A549 (cell line): ENCODE results near the gene ADAMTS2. TPM values are rescaled to one million over a fixed set of nuclear protein-coding genes. Genes with fewer than 3 reads are reported as not detected.

Source experiments
- ATAC-seq, 2 experiments: fragments of 200-7000 bp in 1 of 2; fragments of >200 bp in 1 of 2; cut with Nextera tagmentation in 1 of 2; cut with Tn5 transposase in 1 of 2; 3 replicates each; pipeline versions ENCODE4 v1.8.0 to v1.9.1; 2018 to 2020; ENCODE audit warnings: mild to moderate bottlenecking in 1 of 2, moderate library complexity in 1 of 2
- CTCF ChIA-PET: fragments of 300-600 bp; sonication (Branson Sonifier 250); formaldehyde crosslinking; extraction: SDS; loops from one replicate; lab custom pipeline; 2021; ENCODE audit warnings: antibody characterized with exemption, inconsistent platforms; lab: Yijun Ruan, JAX
- POLR2A ChIA-PET: fragments of 350-600 bp; formaldehyde crosslinking; extraction: SDS; loops from one replicate; lab custom pipeline; 2021; ENCODE audit warnings: antibody characterized with exemption, inconsistent platforms; lab: Yijun Ruan, JAX
- DNase-seq, 2 experiments: peaks; one replicate each; pipeline versions ENCODE4 v3.0.0 to v3.0.0-alpha.2; 2011 to 2016; ENCODE audit warnings: low read depth in 1 of 2, low spot score in 1 of 2
- FAIRE-seq: peaks from 2 replicates; lab custom pipeline; 2011; peaks lifted over from hg19 to GRCh38; lab: Jason Lieb, UNC
- H3K27ac ChIP-seq, 2 experiments: fragments of >200 bp; sonication (Bioruptor Twin); formaldehyde crosslinking; 3 replicates each; pipeline ENCODE4 v1.5.1; 2016 to 2017
- H3K4me1 ChIP-seq: fragments of >200 bp; sonication (Bioruptor Twin); formaldehyde crosslinking; 3 replicates; pipeline ENCODE4 v1.6.1; 2016
- H3K4me2 ChIP-seq: fragments of >200 bp; sonication (Bioruptor Twin); formaldehyde crosslinking; 3 replicates; pipeline ENCODE4 v1.6.1; 2016
- H3K4me3 ChIP-seq: fragments of >200 bp; sonication (Bioruptor Twin); formaldehyde crosslinking; 3 replicates; pipeline ENCODE4 v1.5.1; 2016
- H3K9me3 ChIP-seq: fragments of >200 bp; sonication (Bioruptor Twin); formaldehyde crosslinking; 3 replicates; pipeline ENCODE4 v1.6.1; 2016
- CHD4 ChIP-seq: fragments of 200-600 bp; sonication (generic); IDR thresholded peaks from 2 replicates; pipeline ENCODE4 v1.6.1; 2016; ENCODE audit warnings: antibody characterized with exemption, mild to moderate bottlenecking, borderline replicate concordance
- FOSL2 ChIP-seq, 2 experiments: fragments of 450-650 bp in 1 of 2; fragments of >200 bp in 1 of 2; sonication (Bioruptor Twin) in 1 of 2; formaldehyde crosslinking; IDR thresholded peaks; 2 replicates each; pipeline versions ENCODE4 v1.5.0 to v1.6.1; 2016 to 2020; ENCODE audit warnings: mild to moderate bottlenecking in 1 of 2, moderate library complexity in 1 of 2
- HOXB5 ChIP-seq: fragments of 250-450 bp; sonication (Bioruptor Pico); IDR thresholded peaks from 2 replicates; pipeline ENCODE4 v1.5.0; 2020; ENCODE audit warnings: mild to moderate bottlenecking, moderate library complexity
- MYC ChIP-seq: IDR thresholded peaks from 2 replicates; pipeline ENCODE4 v1.6.1; 2012; ENCODE audit warnings: mild to moderate bottlenecking, inconsistent platforms, low read length, improper control_type of control experiment, borderline replicate concordance
- NR3C1 ChIP-seq: fragments of >200 bp; sonication (Bioruptor Twin); formaldehyde crosslinking; IDR thresholded peaks from 3 replicates; pipeline ENCODE4 v1.6.1; 2017
- RCOR1 ChIP-seq: fragments of 150-350 bp; IDR thresholded peaks from 2 replicates; pipeline ENCODE4 v1.6.1; 2014; ENCODE audit warnings: antibody characterized with exemption, low read length, low read depth
- RFX5 ChIP-seq: fragments of 450-650 bp; IDR thresholded peaks from 2 replicates; pipeline ENCODE4 v1.7.1; 2014; ENCODE audit warnings: antibody characterized with exemption, mild to moderate bottlenecking, moderate library complexity
- SMC3 ChIP-seq: fragments of >200 bp; sonication (Bioruptor Twin); formaldehyde crosslinking; IDR thresholded peaks from 3 replicates; pipeline ENCODE4 v1.6.1; 2018; ENCODE audit warnings: inconsistent platforms
- SREBF2 ChIP-seq: fragments of 450-650 bp; IDR thresholded peaks from 2 replicates; pipeline ENCODE4 v1.6.1; 2014; ENCODE audit warnings: mild to moderate bottlenecking, moderate library complexity
- ZC3H11A ChIP-seq: fragments of 450-650 bp; IDR thresholded peaks from 2 replicates; pipeline ENCODE4 v1.6.1; 2014; ENCODE audit warnings: antibody characterized with exemption, mild to moderate bottlenecking
- WGBS: methylation state at CpG from one replicate; pipeline ENCODE4 v1.1.6; 2017; ENCODE audit errors: missing lambda C conversion rate; 5-methylcytosine and 5-hydroxymethylcytosine counted together
- polyA plus RNA-seq, 4 experiments: library from polyadenylated mRNA; depleted of rRNA in 3 of 4; stranded (reverse); fragments of >200 nt; fragmentation: RNase III in 1 of 4; extraction: RNeasy Plus Mini Kit Qiagen cat#74134 plus additional on column Dnase treatment in 1 of 4; gene quantifications; 2 replicates in 3 of 4; 3 replicates in 1 of 4; pipeline ENCODE4 v1.2.3, GENCODE V29; 2011 to 2017
- TF ChIP-seq, protein P1 (sequence below): IDR thresholded peaks from 2 replicates; pipeline ENCODE4 v1.6.1; 2012
- TF ChIP-seq, protein P2 (sequence below): fragments of 250-450 bp; sonication (Bioruptor Pico); IDR thresholded peaks from 2 replicates; pipeline ENCODE4 v1.5.0; 2021; ENCODE audit warnings: mild to moderate bottlenecking, moderate library complexity, borderline replicate concordance
- TF ChIP-seq, protein P3 (sequence below): fragments of 200-600 bp; sonication (generic); IDR thresholded peaks from 2 replicates; pipeline ENCODE4 v1.6.1; 2016; ENCODE audit warnings: antibody characterized with exemption, mild to moderate bottlenecking, moderate library complexity

ADAMTS2 gene
- polyA plus RNA-seq, 2 of the 4 experiments (the other 2 are of a cell fraction): not detected

- no peak for TF ChIP-seq HOXB5
Observed at GRCh38 chr5:179301376-179301775, 43.9 kb downstream of the ADAMTS2 start (continued).

- DNase-seq (no peak), FAIRE-seq (no peak), ATAC-seq (no peak)
- 22% methylated on average over 14 of the region's 14 CpGs for WGBS
- TF ChIP-seq SMC3 (no peak), MYC (no peak)
- TF ChIP-seq, protein P1, sequence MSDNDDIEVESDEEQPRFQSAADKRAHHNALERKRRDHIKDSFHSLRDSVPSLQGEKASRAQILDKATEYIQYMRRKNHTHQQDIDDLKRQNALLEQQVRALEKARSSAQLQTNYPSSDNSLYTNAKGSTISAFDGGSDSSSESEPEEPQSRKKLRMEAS: no peak
- POLR2A ChIA-PET: no interaction called here
- Histone ChIP-seq H3K4me3 (no peak overlapping the region), H3K4me2 (no peak overlapping the region), H3K9me3 (peaks cover 4% of the 10 kb centered on the region; the same call in 1 of the 3 replicates), H3K4me1 (no peaks in the 10 kb centered on the region), H3K27ac (no peak overlapping the region)
- CTCF ChIA-PET: no interaction called here
Observed at GRCh38 chr5:179300581-179301180, 44.6 kb downstream of the ADAMTS2 start.

- FAIRE-seq: no peak
- ChIA-PET POLR2A (no interaction called here), CTCF (interaction anchor here (0.6 to 0.9 kb wide), 4 partner anchors 22 to 347 kb away, joined by 3 read pairs; no protein-coding TSS in a partner anchor)
Observed at GRCh38 chr5:179298181-179298993, 46.9 kb downstream of the ADAMTS2 start.

More at GRCh38 chr5:179298181-179298993, 46.9 kb downstream of the ADAMTS2 start:
- no peak overlapping the region for H3K4me3 ChIP-seq
- no peak overlapping the region for H3K27ac ChIP-seq
- no peak overlapping the region for H3K4me2 ChIP-seq
- WGBS: 17% methylated on average over 13 of the region's 14 CpGs
- no peak for DNase-seq
- H3K4me1 ChIP-seq: no peaks in the 10 kb centered on the region
- TF ChIP-seq ZC3H11A (no peak), RFX5 (no peak), SREBF2 (no peak), NR3C1 (no peak), CHD4 (no peak), RCOR1 (no peak), FOSL2 (IDR thresholded peaks at IDR 0.05) (no peak), FOSL2 (CRISPR knock-in tag; IDR thresholded peaks at IDR 0.05) (no peak)
- TF ChIP-seq, protein P1: no peak
- TF ChIP-seq, protein P2, sequence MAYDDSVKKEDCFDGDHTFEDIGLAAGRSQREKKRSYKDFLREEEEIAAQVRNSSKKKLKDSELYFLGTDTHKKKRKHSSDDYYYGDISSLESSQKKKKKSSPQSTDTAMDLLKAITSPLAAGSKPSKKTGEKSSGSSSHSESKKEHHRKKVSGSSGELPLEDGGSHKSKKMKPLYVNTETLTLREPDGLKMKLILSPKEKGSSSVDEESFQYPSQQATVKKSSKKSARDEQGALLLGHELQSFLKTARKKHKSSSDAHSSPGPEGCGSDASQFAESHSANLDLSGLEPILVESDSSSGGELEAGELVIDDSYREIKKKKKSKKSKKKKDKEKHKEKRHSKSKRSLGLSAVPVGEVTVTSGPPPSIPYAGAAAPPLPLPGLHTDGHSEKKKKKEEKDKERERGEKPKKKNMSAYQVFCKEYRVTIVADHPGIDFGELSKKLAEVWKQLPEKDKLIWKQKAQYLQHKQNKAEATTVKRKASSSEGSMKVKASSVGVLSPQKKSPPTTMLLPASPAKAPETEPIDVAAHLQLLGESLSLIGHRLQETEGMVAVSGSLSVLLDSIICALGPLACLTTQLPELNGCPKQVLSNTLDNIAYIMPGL: no peak
- TF ChIP-seq, protein P3, sequence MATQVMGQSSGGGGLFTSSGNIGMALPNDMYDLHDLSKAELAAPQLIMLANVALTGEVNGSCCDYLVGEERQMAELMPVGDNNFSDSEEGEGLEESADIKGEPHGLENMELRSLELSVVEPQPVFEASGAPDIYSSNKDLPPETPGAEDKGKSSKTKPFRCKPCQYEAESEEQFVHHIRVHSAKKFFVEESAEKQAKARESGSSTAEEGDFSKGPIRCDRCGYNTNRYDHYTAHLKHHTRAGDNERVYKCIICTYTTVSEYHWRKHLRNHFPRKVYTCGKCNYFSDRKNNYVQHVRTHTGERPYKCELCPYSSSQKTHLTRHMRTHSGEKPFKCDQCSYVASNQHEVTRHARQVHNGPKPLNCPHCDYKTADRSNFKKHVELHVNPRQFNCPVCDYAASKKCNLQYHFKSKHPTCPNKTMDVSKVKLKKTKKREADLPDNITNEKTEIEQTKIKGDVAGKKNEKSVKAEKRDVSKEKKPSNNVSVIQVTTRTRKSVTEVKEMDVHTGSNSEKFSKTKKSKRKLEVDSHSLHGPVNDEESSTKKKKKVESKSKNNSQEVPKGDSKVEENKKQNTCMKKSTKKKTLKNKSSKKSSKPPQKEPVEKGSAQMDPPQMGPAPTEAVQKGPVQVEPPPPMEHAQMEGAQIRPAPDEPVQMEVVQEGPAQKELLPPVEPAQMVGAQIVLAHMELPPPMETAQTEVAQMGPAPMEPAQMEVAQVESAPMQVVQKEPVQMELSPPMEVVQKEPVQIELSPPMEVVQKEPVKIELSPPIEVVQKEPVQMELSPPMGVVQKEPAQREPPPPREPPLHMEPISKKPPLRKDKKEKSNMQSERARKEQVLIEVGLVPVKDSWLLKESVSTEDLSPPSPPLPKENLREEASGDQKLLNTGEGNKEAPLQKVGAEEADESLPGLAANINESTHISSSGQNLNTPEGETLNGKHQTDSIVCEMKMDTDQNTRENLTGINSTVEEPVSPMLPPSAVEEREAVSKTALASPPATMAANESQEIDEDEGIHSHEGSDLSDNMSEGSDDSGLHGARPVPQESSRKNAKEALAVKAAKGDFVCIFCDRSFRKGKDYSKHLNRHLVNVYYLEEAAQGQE: no peak
- TF ChIP-seq, all 56 proteins: peak for 0
- no peak for ATAC-seq
- peaks cover 4% of the 10 kb centered on the region; the same call in 1 of the 3 replicates for H3K9me3 ChIP-seq
